Central memory CD8-positive, alpha-beta T cell (primary cell): ENCODE results near the gene EFNA3.

ENCODE experiments used
- ATAC-seq: fragments of 150-1000 bp; cut with Tn5 transposase; replicated peaks from 2 replicates; pipeline ENCODE4 v1.10.0; 2022; ENCODE audit warnings: mild to moderate bottlenecking, moderate FRiP score, moderate number of reproducible peaks; ENCODE audit not compliant: poor library complexity, severe bottlenecking; ENCODE audit errors: extremely low read depth
- DNase-seq, 2 donors: peaks; one replicate each; pipeline ENCODE4 v3.0.0; 2021; ENCODE audit warnings: low spot score in 2 of 2
- H3K27ac Mint-ChIP-seq: one replicate; pipeline ENCODE4 v1.8.0; 2022; ENCODE audit warnings: low read depth, mild to moderate bottlenecking, moderate library complexity, mixed read lengths
- H3K27me3 Mint-ChIP-seq: one replicate; pipeline ENCODE4 v1.8.0; 2022; ENCODE audit warnings: mixed read lengths
- H3K36me3 Mint-ChIP-seq: one replicate; pipeline ENCODE4 v1.8.0; 2022; ENCODE audit warnings: mild to moderate bottlenecking, moderate library complexity, mixed read lengths; ENCODE audit not compliant: insufficient read depth
- H3K4me1 Mint-ChIP-seq: one replicate; pipeline ENCODE4 v1.8.0; 2022; ENCODE audit warnings: mixed read lengths
- H3K4me3 Mint-ChIP-seq: one replicate; pipeline ENCODE4 v1.8.0; 2022; ENCODE audit warnings: mild to moderate bottlenecking, moderate library complexity, mixed read lengths
- H3K9me3 Mint-ChIP-seq: one replicate; pipeline ENCODE4 v1.8.0; 2022; ENCODE audit warnings: mixed read lengths

EFNA3 gene

GRCh38 chr1:155124503-155125463 lies 46.1 kb downstream of the EFNA3 start:
- no peaks in the 10 kb centered on the region for H3K9me3 Mint-ChIP-seq
- no peaks in the 10 kb centered on the region for H3K36me3 Mint-ChIP-seq
- no peak overlapping the region for H3K27ac Mint-ChIP-seq
- no peak overlapping the region for H3K4me3 Mint-ChIP-seq
- peaks cover 24% of the 10 kb centered on the region for H3K4me1 Mint-ChIP-seq
- H3K27me3 Mint-ChIP-seq, result peaks cover 31% of the 10 kb centered on the region
- no peak for DNase-seq
- ATAC-seq, result no peak

GRCh38 chr1:155125511-155125945 lies 46.9 kb downstream of the EFNA3 start:
- ATAC-seq, result no peak
- Mint-ChIP-seq H3K4me1 (peaks cover 24% of the 10 kb centered on the region), H3K36me3 (no peaks in the 10 kb centered on the region), H3K4me3 (peak overlapping the region; percentile 32), H3K9me3 (no peaks in the 10 kb centered on the region), H3K27me3 (peaks cover 36% of the 10 kb centered on the region), H3K27ac (no peak overlapping the region)
- no peak for DNase-seq

GRCh38 chr1:155125946-155126555 lies 47.4 kb downstream of the EFNA3 start:
- DNase-seq, result no peak
- peak overlapping the region; percentile 81 for H3K4me3 Mint-ChIP-seq
- H3K27ac Mint-ChIP-seq, result no peak overlapping the region
- peaks cover 41% of the 10 kb centered on the region for H3K27me3 Mint-ChIP-seq
- no peaks in the 10 kb centered on the region for H3K9me3 Mint-ChIP-seq
- peaks cover 24% of the 10 kb centered on the region for H3K4me1 Mint-ChIP-seq
- H3K36me3 Mint-ChIP-seq, result no peaks in the 10 kb centered on the region
- no peak for ATAC-seq

DNA sequence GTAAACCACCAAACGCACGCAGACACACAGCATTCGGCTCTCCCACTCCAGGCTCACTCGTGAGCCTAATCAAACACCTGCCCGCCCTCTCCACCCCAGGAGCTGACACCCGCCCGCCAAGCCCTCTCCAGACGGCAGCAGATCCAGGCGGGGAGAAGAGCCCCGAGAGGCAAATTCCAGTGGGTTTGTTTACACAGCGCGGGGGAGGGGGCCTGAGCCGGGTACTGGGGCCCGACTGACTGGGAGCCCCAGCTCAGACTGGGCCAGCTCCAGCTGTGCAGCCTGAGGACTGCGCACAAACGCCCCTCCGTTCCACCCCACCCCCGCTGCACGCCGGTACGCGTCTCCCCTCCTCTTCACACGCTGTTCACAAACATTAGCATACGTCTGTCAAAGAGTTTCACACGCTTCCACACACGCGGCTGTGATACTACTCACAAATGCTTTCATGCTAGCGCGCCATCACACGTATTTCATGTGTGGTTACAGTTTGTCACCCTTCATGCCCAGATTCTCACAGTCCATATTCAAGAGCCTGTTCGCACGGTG lies 48.0 kb downstream of the EFNA3 start:
- peaks cover 44% of the 10 kb centered on the region for H3K27me3 Mint-ChIP-seq
- H3K27ac Mint-ChIP-seq, result peak overlapping the region; percentile 30

GRCh38 chr1:155127105-155127966 lies 48.7 kb downstream of the EFNA3 start, which contains the start of gene EFNA1:
EFNA1 (plus strand) TSS chr1:155127876; CDS start chr1:155127978, 102 bp downstream.
- ATAC-seq (peak; percentile 22), DNase-seq (no peak)
- Mint-ChIP-seq H3K27ac (peak within 1 kb of the TSS; percentile 30), H3K4me3 (peak within 1 kb of the TSS; percentile 81), H3K9me3 (no peaks in the 10 kb centered on the region), H3K36me3 (no peaks in the 10 kb centered on the region), H3K27me3 (peaks cover 44% of the 10 kb centered on the region), H3K4me1 (peaks cover 24% of the 10 kb centered on the region)

More for the DNA sequence above, 48.0 kb downstream of the EFNA3 start:
- Mint-ChIP-seq H3K9me3 (no peaks in the 10 kb centered on the region), H3K4me1 (peaks cover 24% of the 10 kb centered on the region), H3K4me3 (peak overlapping the region; percentile 81), H3K36me3 (no peaks in the 10 kb centered on the region)
- peak in 1 of 2 donors; percentile 50 for DNase-seq
- ATAC-seq, result peak; percentile 93

DNA sequence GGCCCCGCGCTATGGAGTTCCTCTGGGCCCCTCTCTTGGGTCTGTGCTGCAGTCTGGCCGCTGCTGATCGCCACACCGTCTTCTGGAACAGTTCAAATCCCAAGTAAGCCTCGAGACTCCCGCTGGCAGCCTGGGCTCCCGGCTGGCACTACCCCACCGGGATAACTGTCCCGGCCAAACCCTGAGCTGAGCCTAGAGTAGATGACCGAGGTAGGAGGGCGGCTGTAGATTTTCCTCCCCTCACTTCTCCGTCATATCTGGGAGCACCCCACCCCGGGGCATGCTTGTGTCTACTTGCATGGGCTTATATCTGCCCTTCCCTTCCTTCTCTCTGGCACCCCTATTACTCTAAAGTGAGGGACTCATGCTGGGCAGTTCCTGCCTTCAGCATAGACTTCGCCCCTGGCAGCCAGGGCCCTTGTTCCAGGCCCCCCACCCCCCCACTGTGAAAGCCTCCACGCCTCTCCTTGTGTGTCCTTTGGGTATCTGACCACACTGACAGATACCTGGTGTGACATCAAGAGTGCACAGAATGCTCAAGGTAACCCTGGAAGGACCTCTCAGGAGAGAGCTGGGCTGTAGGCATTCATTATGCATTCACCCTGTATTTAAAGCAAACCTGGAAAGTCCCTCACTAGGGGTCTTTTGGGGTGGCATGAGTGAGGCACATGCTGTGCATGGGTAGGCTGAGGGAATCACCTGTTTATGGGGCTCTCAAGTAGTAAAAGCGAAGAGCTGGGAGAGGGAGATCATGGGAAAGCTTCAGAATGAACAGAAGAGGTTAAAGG lies 49.5 kb downstream of the EFNA3 start:
- no peaks in the 10 kb centered on the region for H3K36me3 Mint-ChIP-seq
- ATAC-seq (no peak), DNase-seq (no peak)
- no peaks in the 10 kb centered on the region for H3K9me3 Mint-ChIP-seq
- peak overlapping the region; percentile 81 for H3K4me3 Mint-ChIP-seq
- peak overlapping the region; percentile 13 for H3K27ac Mint-ChIP-seq
- H3K27me3 Mint-ChIP-seq, result peaks cover 44% of the 10 kb centered on the region
- peaks cover 24% of the 10 kb centered on the region for H3K4me1 Mint-ChIP-seq

- H3K9me3 Mint-ChIP-seq, result no peaks in the 10 kb centered on the region
- no peak for ATAC-seq
Observed at GRCh38 chr1:155128755-155129473, 50.3 kb downstream of the EFNA3 start.

DNA sequence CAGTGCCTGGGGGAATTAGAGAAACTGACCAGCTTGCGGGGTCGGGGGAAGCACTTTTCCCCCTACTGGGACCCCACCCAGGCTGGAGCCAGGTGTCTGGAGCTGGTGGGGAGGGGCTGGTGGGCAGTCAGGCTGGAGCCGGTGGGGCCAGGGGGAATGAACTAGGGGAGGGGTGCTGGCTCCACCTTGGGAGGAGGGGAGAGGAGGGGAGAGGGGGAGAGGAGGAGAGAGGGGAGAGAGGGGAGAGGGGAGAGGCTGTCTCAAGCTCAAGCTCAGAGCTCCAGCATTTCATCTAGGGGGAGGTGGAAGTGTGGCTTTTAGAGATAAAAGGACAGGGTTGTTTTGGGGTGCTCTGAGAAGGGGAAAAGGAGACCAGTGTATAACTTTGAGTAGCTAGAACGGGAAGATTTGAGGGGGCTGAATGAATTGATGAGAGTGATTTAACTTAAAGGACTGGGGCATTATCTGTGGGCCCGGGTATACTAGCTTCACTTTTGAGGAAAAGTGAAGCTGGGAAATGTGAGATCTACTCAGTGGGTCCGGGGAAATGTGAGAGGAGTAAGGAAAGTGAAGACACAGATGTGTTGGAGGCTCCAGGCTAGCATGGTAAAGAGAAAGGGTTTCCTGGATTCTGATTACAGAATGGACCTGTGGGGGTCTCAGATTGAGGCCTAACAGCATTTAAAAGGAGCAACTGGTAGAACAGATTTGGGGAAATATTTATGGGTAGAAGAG lies 51.8 kb downstream of the EFNA3 start:
- Mint-ChIP-seq H3K27me3 (peaks cover 44% of the 10 kb centered on the region), H3K36me3 (peaks cover 1% of the 10 kb centered on the region), H3K4me3 (no peak overlapping the region), H3K4me1 (peaks cover 33% of the 10 kb centered on the region), H3K9me3 (no peaks in the 10 kb centered on the region), H3K27ac (no peak overlapping the region)
- ATAC-seq, result no peak
- no peak for DNase-seq

More at GRCh38 chr1:155128755-155129473, 50.3 kb downstream of the EFNA3 start:
- H3K27ac Mint-ChIP-seq, result no peak overlapping the region
- peaks cover 44% of the 10 kb centered on the region for H3K27me3 Mint-ChIP-seq
- no peak for DNase-seq
- H3K4me1 Mint-ChIP-seq, result peaks cover 24% of the 10 kb centered on the region
- H3K36me3 Mint-ChIP-seq, result no peaks in the 10 kb centered on the region
- H3K4me3 Mint-ChIP-seq, result peak overlapping the region; percentile 81

GRCh38 chr1:155131285-155131684 lies 52.6 kb downstream of the EFNA3 start:
- ATAC-seq (no peak), DNase-seq (no peak)
- H3K36me3 Mint-ChIP-seq, result peaks cover 7% of the 10 kb centered on the region
- no peak overlapping the region for H3K27ac Mint-ChIP-seq
- H3K4me3 Mint-ChIP-seq, result no peak overlapping the region
- H3K27me3 Mint-ChIP-seq, result peaks cover 44% of the 10 kb centered on the region
- no peaks in the 10 kb centered on the region for H3K9me3 Mint-ChIP-seq
- peaks cover 40% of the 10 kb centered on the region for H3K4me1 Mint-ChIP-seq

GRCh38 chr1:155131856-155132255 lies 53.2 kb downstream of the EFNA3 start:
- peaks cover 7% of the 10 kb centered on the region for H3K36me3 Mint-ChIP-seq
- no peaks in the 10 kb centered on the region for H3K9me3 Mint-ChIP-seq
- ATAC-seq, result no peak
- peaks cover 38% of the 10 kb centered on the region for H3K27me3 Mint-ChIP-seq
- H3K4me1 Mint-ChIP-seq, result peaks cover 41% of the 10 kb centered on the region
- no peak overlapping the region for H3K4me3 Mint-ChIP-seq
- DNase-seq, result no peak
- no peak overlapping the region for H3K27ac Mint-ChIP-seq
